ENCODE results near the gene PRUNE2. TPM values are rescaled to one million over a fixed set of nuclear protein-coding genes. Genes with fewer than 3 reads are reported as not detected.

The PRUNE2 gene
- total and polyA plus RNA-seq, 4 donors = 3.8 to 18.1 (median 7.8) TPM

DNA sequence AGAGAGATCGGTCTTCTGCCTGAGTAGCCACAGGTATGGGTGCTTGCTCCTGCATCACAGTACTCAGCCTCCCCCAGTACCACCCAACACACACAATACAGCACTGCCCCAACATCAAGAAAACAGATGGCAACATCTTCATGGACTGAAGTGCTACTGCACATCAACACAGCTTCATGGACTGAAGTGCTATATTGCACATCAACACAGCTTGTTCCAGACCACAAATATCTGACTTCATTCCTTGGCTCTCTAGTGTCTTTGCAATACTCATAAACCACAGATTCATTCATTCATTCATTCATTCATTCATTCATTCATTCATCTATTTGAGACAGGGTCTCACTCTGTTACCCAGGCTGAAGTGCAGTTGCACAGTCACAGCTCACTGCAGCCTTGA is 172.8 kb downstream of the PRUNE2 start:
- H3K27ac ChIP-seq (ENCODE audit: low read depth in 1 of 2, low read length in 1 of 2) = no peak overlapping the region
- no peaks in the 10 kb centered on the region for H3K9me3 ChIP-seq (ENCODE audit: control insufficient read depth in 4 of 4, insufficient read depth in 3 of 4, low read length in 3 of 4)
- DNase-seq (no peak), ATAC-seq (ENCODE audit: insufficient read depth, low FRiP score) (no peak)
- H3K4me3 ChIP-seq = no peak overlapping the region
- H3K9ac ChIP-seq (ENCODE audit: insufficient read depth in 1 of 2, low read length in 2 of 2) = no peak overlapping the region
- H3K36me3 ChIP-seq (ENCODE audit: control insufficient read depth in 4 of 4, insufficient read depth in 4 of 4, low read length in 4 of 4) = no peaks in the 10 kb centered on the region
- peaks cover 0 to 2% (median 0%) of the 10 kb centered on the region in 3 donors for H3K27me3 ChIP-seq (ENCODE audit: control insufficient read depth in 3 of 3, insufficient read depth in 3 of 3, low read length in 2 of 3)
- TF ChIP-seq, protein P1, sequence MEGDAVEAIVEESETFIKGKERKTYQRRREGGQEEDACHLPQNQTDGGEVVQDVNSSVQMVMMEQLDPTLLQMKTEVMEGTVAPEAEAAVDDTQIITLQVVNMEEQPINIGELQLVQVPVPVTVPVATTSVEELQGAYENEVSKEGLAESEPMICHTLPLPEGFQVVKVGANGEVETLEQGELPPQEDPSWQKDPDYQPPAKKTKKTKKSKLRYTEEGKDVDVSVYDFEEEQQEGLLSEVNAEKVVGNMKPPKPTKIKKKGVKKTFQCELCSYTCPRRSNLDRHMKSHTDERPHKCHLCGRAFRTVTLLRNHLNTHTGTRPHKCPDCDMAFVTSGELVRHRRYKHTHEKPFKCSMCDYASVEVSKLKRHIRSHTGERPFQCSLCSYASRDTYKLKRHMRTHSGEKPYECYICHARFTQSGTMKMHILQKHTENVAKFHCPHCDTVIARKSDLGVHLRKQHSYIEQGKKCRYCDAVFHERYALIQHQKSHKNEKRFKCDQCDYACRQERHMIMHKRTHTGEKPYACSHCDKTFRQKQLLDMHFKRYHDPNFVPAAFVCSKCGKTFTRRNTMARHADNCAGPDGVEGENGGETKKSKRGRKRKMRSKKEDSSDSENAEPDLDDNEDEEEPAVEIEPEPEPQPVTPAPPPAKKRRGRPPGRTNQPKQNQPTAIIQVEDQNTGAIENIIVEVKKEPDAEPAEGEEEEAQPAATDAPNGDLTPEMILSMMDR (IDR thresholded peaks at IDR 0.05; ENCODE audit: control extremely low read depth, extremely low read depth) = no peak
- WGBS, 2 donors = 97 to 100% methylated on average over 1 of the region's 1 CpG
- H3K4me1 ChIP-seq (ENCODE audit: control insufficient read depth in 5 of 5, insufficient read depth in 5 of 5, low read length in 5 of 5) = no peaks in the 10 kb centered on the region

DNA sequence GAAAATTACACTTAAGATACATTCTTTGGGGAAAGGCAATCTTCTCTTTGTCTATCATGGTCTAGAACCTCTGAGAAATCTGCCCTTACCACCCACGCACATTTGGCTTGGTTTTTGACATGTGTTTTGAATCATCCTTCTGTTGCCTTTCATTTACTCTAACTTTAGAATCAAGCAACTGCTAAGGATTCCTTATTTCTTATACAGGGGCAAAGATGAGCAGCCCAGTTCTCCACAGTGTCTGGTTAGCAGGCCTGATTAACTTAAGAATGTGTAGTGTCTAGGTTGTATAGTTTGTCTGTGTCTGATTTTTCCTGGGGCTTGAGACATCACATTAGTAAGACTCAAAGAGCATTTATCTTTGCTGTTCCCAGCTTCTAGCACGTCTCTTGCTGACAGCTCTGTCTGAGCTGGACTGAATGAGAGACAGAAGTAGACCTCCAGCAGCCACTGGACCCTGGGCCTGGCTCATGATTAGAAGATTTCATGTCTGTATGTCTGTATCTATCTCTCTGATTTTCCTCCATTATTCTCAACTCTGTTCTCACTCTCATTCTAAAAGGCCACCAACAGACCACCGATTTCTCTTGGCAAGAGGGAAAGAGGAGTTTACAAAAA is 173.5 kb downstream of the PRUNE2 start:
- peaks cover 0 to 2% (median 0%) of the 10 kb centered on the region in 3 donors for H3K27me3 ChIP-seq (ENCODE audit: control insufficient read depth in 3 of 3, insufficient read depth in 3 of 3, low read length in 2 of 3)
- no peak overlapping the region for H3K4me3 ChIP-seq
- no peak overlapping the region for H3K27ac ChIP-seq (ENCODE audit: low read depth in 1 of 2, low read length in 1 of 2)
- ATAC-seq (ENCODE audit: insufficient read depth, low FRiP score) (no peak), DNase-seq (no peak)
- TF ChIP-seq, protein P1 (IDR thresholded peaks at IDR 0.05; ENCODE audit: control extremely low read depth, extremely low read depth) = no peak
- H3K9me3 ChIP-seq (ENCODE audit: control insufficient read depth in 4 of 4, insufficient read depth in 3 of 4, low read length in 3 of 4) = no peaks in the 10 kb centered on the region
- no peak overlapping the region for H3K9ac ChIP-seq (ENCODE audit: insufficient read depth in 1 of 2, low read length in 2 of 2)
- no peaks in the 10 kb centered on the region for H3K4me1 ChIP-seq (ENCODE audit: control insufficient read depth in 5 of 5, insufficient read depth in 5 of 5, low read length in 5 of 5)
- 43 to 86% methylated on average over 3 of the region's 3 CpGs for WGBS, 2 donors
- H3K36me3 ChIP-seq (ENCODE audit: control insufficient read depth in 4 of 4, insufficient read depth in 4 of 4, low read length in 4 of 4) = no peaks in the 10 kb centered on the region

DNA sequence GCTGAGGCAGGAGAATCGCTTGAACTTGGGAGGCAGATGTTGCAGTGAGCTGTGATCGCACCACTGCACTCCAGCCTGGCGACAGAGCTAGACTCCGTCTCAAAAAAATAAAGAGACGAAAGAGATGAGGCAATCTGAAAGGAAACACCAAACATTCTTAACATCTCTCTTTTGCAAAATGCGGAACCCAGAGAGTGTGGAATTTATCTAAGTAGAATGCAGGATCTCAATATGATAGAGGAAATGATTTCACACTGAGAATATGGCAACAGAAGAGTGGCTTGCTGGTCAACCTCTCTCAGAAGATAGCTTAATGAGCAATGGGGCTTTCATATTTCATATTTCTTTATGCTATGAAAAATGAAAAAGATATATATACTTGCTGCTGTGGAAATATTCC is 175.1 kb downstream of the PRUNE2 start:
- Histone ChIP-seq H3K4me3 (no peak overlapping the region), H3K9ac (ENCODE audit: insufficient read depth in 1 of 2, low read length in 2 of 2) (no peak overlapping the region), H3K9me3 (ENCODE audit: control insufficient read depth in 4 of 4, insufficient read depth in 3 of 4, low read length in 3 of 4) (no peaks in the 10 kb centered on the region), H3K36me3 (ENCODE audit: control insufficient read depth in 4 of 4, insufficient read depth in 4 of 4, low read length in 4 of 4) (no peaks in the 10 kb centered on the region), H3K27me3 (ENCODE audit: control insufficient read depth in 3 of 3, insufficient read depth in 3 of 3, low read length in 2 of 3) (no peaks in the 10 kb centered on the region), H3K4me1 (ENCODE audit: control insufficient read depth in 5 of 5, insufficient read depth in 5 of 5, low read length in 5 of 5) (no peaks in the 10 kb centered on the region), H3K27ac (ENCODE audit: low read depth in 1 of 2, low read length in 1 of 2) (no peak overlapping the region)
- DNase-seq (no peak), ATAC-seq (ENCODE audit: insufficient read depth, low FRiP score) (no peak)
- TF ChIP-seq, protein P1 (IDR thresholded peaks at IDR 0.05; ENCODE audit: control extremely low read depth, extremely low read depth) = no peak
- WGBS, 2 donors = 67 to 84% methylated on average over 6 of the region's 6 CpGs
